Measurements from ENCODE around the gene GNB1L. TPM values are rescaled to one million over a fixed set of nuclear protein-coding genes. Genes with fewer than 3 reads are reported as not detected.

GNB1L gene
- total RNA-seq, 1 donor from 2014 or later: 3.0 TPM

DNA sequence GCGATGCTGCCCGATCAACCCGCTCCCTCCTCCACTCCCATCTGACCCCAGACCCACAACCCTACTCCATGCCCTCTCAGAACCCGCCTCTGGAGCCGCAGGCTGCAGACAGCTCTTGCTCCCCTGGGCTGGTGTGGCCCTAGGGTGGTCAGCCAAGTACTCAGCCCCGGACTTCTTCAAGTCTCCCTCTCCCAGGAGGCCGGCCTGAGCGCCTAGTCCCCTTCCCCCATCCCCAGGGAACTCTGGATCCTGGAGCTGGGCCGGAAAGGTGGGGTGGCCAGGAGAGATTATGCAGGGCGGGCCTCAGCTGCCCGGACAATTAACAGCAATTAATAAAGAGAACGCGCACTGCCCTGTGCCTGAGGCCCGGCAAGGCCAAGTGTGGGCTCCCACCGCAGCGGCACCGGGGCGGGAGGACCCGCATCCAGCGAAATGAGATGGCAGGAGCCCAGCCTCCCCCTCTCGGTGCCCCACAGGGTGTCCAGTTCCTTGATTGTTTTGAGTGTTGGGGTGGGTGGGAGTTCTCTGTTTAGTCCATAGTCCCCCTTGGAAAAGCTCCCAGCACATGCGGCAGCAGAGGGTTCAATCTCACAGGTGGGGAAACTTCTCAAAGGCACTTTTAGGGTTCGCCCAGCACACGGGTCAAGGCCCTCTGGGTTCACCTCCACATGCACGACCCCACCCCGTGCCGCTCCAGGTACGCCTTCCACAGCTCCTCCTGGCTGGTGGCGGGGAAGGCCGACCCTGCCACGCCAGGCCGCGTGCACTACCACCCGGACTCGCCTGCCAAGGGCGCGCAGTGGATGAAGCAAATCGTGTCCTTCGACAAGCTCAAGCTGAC is 91.0 kb downstream of the GNB1L start:
- Histone ChIP-seq H3K27me3 (peaks cover 99% of the 10 kb centered on the region), H3K9me3 (ENCODE audit: low read depth) (no peaks in the 10 kb centered on the region), H3K4me1 (peaks cover 17% of the 10 kb centered on the region), H3K79me2 (ENCODE audit: low read depth) (no peaks in the 10 kb centered on the region), H3K27ac (no peak overlapping the region), H3K9ac (no peak overlapping the region), H3K36me3 (no peaks in the 10 kb centered on the region), H3K4me3 (no peak overlapping the region), H3F3A (ENCODE audit: low read depth) (peaks cover 37% of the 10 kb centered on the region), H4K20me1 (ENCODE audit: low read depth) (peaks cover 81% of the 10 kb centered on the region), H3K4me2 (no peak overlapping the region), H2AFZ (replicated peaks) (no peak overlapping the region)
- Mint-ChIP-seq H3K9me3 (peaks cover 3% of the 10 kb centered on the region), H3K4me3 (no peak overlapping the region), H3K27ac (no peak overlapping the region), H3K4me1 (peaks cover 23% of the 10 kb centered on the region), H3K36me3 (no peaks in the 10 kb centered on the region), H3K27me3 (ENCODE audit: insufficient read depth, low read depth) (peaks cover 71% of the 10 kb centered on the region)
- TF ChIP-seq, protein P1, sequence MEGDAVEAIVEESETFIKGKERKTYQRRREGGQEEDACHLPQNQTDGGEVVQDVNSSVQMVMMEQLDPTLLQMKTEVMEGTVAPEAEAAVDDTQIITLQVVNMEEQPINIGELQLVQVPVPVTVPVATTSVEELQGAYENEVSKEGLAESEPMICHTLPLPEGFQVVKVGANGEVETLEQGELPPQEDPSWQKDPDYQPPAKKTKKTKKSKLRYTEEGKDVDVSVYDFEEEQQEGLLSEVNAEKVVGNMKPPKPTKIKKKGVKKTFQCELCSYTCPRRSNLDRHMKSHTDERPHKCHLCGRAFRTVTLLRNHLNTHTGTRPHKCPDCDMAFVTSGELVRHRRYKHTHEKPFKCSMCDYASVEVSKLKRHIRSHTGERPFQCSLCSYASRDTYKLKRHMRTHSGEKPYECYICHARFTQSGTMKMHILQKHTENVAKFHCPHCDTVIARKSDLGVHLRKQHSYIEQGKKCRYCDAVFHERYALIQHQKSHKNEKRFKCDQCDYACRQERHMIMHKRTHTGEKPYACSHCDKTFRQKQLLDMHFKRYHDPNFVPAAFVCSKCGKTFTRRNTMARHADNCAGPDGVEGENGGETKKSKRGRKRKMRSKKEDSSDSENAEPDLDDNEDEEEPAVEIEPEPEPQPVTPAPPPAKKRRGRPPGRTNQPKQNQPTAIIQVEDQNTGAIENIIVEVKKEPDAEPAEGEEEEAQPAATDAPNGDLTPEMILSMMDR (IDR thresholded peaks at IDR 0.05): no peak
- TF ChIP-seq EZH2 (IDR thresholded peaks at IDR 0.05): peak; percentile 35
- DNase-seq (ENCODE audit: low spot score): no peak

DNA sequence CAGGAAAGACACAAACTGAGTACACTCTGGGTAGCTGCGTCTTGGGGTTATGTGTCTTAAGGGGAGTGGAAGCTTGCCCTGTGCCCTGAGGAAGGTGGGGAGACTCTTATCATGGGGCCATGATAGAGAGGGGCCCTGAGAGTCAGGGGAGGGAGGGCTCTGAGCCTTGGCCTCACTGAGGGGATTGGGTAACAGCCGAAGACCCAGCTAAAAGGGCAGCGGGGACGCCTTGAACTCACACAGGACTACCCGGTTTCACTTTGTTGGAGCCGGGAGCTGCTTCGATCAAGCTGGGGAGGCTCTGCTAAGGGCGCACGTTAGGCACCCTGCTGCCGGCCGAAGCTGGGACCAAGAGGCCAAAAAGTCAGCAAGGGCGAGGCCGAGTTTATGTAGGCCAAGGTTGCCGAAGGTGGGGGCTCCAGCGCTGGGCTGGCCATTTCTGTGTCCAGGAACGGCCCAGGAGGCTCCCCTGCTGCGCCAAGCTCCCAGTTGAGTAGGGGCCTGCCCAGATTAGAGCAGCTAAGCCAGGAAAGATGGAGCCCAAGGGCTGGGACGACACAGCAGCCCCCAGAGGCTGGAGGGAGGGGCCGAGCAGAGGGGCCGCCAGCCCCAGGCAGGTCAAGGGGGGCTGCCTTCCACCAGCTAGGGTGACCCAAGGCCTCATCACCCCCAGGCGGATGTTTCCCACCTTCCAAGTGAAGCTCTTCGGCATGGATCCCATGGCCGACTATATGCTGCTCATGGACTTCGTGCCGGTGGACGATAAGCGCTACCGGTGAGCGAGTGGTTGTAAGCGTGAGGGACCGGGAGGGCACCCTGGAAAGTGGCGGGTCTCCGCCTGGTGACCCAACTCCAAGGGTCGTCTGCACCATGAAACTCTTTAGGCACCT is 91.9 kb downstream of the GNB1L start:
- Mint-ChIP-seq H3K36me3 (no peaks in the 10 kb centered on the region), H3K4me1 (peaks cover 20% of the 10 kb centered on the region), H3K27me3 (ENCODE audit: insufficient read depth, low read depth) (peaks cover 69% of the 10 kb centered on the region), H3K4me3 (no peak overlapping the region), H3K27ac (no peak overlapping the region), H3K9me3 (peaks cover 3% of the 10 kb centered on the region)
- Histone ChIP-seq H4K20me1 (ENCODE audit: low read depth) (peaks cover 83% of the 10 kb centered on the region), H2AFZ (replicated peaks) (no peak overlapping the region), H3K36me3 (no peaks in the 10 kb centered on the region), H3F3A (ENCODE audit: low read depth) (peaks cover 43% of the 10 kb centered on the region), H3K4me2 (no peak overlapping the region), H3K27me3 (peaks cover 99% of the 10 kb centered on the region), H3K27ac (no peak overlapping the region), H3K9me3 (ENCODE audit: low read depth) (no peaks in the 10 kb centered on the region), H3K9ac (no peak overlapping the region), H3K4me3 (no peak overlapping the region), H3K4me1 (peaks cover 19% of the 10 kb centered on the region), H3K79me2 (ENCODE audit: low read depth) (no peaks in the 10 kb centered on the region)
- TF ChIP-seq EZH2 (IDR thresholded peaks at IDR 0.05) (no peak), EZH2phosphoT487 (IDR thresholded peaks at IDR 0.05) (no peak)
- TF ChIP-seq, protein P1 (IDR thresholded peaks at IDR 0.05): no peak
- DNase-seq (ENCODE audit: low spot score): no peak

DNA sequence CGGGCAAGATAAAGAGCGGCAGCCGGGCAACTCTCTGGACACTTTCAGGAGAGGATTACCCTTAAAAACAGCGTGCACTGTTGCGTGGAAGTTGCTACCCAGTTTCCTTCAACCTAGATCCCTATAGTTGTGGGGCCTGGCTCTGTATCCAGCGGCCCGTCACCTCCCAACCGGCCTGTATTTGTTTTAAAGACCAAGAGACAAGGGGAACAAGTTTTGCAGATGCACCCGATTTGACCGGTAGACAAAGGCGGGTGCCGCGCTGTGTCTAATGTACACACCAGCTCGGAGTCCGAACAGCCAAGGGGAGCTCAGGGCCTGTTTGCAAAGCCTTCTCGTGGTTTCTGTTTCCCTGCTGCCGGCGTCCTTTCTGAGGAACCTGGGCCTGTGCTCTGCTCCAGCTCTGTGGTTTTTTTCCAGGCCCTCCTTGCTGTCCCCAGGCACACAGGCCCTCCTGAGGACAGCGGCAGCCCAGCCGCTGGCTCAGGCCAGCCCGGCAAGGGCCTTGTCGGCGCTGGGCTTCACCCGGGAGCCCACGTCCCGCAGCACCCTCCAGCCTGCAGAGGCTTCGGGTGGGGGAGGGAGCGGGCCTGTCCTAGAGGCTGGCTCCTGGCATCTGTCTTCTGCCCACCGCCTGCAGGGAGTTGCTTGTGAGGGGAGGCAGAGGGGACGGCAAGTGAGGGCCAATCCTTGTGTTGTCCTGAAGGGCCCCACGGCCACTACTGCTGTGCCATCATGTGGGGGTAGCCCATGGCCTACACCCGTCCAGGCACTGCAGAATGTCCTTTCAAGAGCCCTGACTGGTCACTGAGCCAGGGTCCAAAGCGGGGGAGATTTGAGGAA is 92.7 kb downstream of the GNB1L start:
- Histone ChIP-seq H3K9me3 (ENCODE audit: low read depth) (no peaks in the 10 kb centered on the region), H3K27me3 (peaks cover 99% of the 10 kb centered on the region), H3F3A (ENCODE audit: low read depth) (peaks cover 38% of the 10 kb centered on the region), H3K79me2 (ENCODE audit: low read depth) (no peaks in the 10 kb centered on the region), H3K4me1 (peaks cover 21% of the 10 kb centered on the region), H3K9ac (no peak overlapping the region), H2AFZ (replicated peaks) (peak overlapping the region; percentile 42), H3K27ac (no peak overlapping the region), H3K4me3 (no peak overlapping the region), H3K36me3 (no peaks in the 10 kb centered on the region), H4K20me1 (ENCODE audit: low read depth) (peaks cover 83% of the 10 kb centered on the region), H3K4me2 (peak overlapping the region; percentile 71)
- Mint-ChIP-seq H3K27ac (no peak overlapping the region), H3K36me3 (no peaks in the 10 kb centered on the region), H3K27me3 (ENCODE audit: insufficient read depth, low read depth) (peaks cover 69% of the 10 kb centered on the region), H3K4me3 (peak overlapping the region; percentile 81), H3K9me3 (peaks cover 3% of the 10 kb centered on the region), H3K4me1 (peaks cover 22% of the 10 kb centered on the region)
- TF ChIP-seq EZH2phosphoT487 (IDR thresholded peaks at IDR 0.05) (peak; percentile 100), EZH2 (IDR thresholded peaks at IDR 0.05) (peak; percentile 100)
- TF ChIP-seq, protein P1 (IDR thresholded peaks at IDR 0.05): no peak
- peak; percentile 61 for DNase-seq (ENCODE audit: low spot score)

Data from neural progenitor cell (in vitro differentiated cells).